HG02884 (cell line): Measurements from ENCODE around the gene TMEM132C.

ENCODE experiments used
- ATAC-seq: cut with Tn5 transposase; IDR thresholded peaks from one replicate; pipeline ENCODE4 v1.9.1; 2021; ENCODE audit warnings: mild to moderate bottlenecking, moderate library complexity; ENCODE audit not compliant: unreplicated experiment

TMEM132C gene

DNA sequence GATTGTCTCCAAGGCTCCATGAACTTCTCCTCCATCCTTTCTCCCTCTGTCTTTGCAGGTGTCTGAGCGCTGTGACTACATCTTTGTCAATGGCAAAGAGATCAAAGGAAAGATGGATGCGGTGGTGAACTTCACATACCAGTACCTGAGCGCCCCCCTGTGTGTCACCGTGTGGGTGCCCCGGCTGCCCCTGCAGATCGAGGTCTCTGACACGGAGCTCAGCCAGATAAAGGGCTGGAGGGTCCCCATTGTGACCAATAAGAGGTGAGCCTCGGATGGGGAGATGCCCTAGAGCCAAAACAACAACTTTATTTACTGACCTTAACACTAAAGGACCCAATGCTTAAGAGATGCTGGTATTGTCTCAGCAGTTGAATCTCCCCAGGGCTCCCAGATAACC lies 426.8 kb downstream of the TMEM132C start:
- ATAC-seq, result no peak

DNA sequence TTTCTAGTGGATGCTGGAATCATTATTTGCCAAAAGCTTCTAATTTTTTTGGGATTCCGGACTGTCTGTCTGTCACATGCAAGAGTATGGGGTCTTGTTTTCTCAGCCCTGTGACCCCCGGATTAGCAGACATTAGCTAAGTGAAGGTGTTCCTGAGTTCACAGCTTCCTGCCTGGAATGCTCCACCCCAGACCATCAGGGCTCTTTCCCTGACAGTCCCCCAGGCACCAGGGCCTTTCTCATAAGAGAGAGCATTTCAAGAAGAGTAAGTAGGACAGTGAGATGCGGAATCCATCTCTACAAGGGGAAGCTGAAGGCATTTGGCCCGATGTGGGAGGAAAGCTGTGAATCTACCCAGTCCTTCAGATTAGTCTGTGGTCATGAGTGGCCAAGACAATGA lies 427.5 kb downstream of the TMEM132C start:
- no peak for ATAC-seq

DNA sequence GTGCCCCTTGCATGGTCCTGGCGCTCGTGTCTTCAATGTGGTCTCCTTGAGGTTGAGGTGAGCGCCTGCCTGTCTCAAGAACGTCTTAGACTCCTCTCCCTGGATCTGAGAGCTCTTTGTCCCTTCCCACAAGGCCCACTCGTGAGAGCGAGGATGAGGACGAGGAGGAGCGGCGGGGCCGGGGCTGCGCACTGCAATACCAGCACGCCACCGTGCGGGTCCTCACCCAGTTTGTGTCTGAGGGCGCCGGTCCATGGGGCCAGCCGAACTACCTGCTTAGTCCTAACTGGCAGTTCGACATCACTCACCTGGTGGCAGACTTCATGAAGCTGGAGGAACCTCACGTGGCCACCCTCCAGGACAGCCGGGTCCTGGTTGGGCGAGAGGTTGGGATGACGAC lies 428.7 kb downstream of the TMEM132C start:
- ATAC-seq, result no peak

DNA sequence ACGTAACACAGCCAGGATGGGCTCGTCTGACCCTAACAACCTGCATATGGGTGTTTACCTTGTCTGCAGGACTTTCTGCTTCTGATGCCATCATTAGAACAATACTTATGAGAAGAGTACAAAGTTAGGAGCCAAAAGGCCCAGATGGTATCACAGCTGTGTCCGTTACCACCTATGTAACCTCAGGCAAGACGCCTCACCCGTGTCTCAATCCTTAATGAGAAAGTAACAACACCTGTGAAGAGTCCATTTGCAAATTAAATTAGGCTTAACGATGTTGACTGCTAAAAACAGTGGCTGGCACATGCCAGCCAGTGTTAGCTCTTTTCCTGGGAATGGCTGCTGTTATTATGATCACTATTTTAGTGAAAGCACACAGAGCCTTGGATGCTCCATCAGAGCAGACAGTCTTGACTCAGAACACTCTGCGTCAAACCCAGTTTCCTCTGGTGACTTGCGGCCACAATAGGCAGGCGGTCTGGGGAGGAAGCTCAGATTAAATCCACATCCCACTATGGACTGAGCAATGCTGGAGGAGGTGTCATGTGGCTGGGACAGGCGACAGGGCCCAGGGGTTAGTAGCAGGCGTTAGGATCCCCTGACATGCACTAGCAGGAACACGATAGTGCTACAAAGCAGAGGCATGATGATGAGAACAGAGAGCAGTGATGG lies 431.5 kb downstream of the TMEM132C start:
- ATAC-seq, result no peak

DNA sequence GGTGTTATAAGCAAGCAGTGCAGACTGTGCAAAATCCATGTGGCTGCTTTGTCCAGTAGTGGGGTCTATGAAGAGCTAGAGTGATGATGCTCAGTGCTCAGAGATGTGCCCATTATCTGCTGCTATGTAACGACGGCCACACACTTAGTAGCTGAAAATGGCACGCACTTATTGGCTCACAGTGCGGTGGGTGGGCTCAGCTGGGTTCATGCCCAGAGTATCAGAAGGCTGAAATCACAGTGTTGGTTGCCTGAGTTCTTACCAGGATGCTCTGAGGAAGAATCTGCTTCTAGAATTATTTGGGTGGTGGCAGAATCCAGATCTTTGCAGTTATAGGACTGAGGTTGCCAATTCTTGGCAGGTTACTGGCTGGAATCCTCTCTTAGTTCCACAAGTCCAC lies 432.1 kb downstream of the TMEM132C start:
- no peak for ATAC-seq

DNA sequence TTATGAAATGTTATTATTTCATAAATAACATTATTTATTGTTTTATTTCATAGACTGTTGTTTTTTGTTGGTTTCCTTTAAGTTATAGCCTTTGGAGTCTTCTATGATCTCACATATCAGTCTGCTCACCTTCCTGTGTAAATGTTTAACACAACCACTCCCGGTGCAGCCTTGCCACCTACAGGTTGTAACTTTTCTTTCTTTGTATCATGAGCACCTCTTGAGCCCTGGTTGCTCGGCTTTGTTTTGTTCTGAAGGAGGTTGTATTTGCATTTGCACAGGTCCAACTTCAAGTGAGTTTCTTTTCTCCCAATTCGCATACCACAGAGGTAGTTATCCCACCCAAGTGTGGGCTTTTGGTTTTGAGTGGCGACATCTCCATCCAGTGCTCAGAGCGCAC lies 435.4 kb downstream of the TMEM132C start:
- ATAC-seq, result no peak

DNA sequence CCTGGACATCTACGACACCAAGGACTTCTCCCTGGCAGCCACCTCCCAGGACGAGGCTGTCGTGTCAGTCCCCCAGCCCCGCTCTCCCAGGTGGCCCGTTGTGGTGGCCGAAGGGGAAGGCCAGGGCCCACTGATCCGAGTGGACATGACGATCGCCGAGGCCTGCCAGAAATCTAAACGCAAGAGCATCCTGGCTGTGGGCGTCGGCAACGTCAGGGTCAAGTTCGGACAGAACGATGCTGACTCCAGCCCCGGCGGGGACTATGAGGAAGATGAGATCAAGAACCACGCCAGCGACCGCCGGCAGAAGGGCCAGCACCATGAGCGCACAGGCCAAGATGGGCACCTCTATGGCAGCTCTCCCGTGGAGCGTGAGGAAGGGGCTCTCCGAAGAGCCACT lies 438.2 kb downstream of the TMEM132C start:
- no peak for ATAC-seq

DNA sequence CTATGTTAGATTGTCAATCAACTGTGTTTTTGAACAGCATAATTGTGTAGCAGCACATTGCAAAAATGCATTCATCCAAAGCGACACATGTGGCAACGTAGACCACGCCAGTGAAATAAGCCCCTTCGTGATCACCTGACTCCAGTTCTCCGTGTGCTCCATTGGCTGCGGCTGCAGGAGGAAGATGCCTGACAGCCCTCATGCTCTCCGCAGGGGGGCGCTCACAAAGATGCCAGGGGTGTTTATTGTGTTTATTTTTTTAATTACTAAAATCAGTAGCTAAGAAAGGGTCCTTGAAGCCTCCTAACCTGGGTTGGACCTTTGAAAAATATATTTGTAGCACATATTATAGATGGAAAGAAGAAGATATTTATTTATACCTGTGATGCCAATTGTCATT lies 440.5 kb downstream of the TMEM132C start:
- ATAC-seq, result no peak

DNA sequence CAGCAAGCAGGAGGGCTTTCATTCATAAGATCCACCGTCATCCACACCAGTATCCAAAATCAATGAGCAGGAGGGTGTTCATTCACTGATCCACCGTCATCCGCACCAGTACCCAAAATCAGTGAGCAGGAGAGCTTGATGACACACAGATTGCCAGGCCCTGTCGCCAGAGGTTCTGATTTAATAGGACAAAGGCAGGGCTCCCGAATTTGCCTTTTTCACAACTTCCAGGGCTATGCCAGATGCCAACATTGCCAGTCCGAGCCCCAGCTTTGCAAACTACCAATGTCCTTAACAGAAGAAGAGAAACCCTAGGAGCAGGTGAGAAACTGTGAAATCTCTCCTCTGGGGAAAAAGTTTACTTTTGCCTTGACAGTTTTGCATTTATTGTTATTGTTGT lies 441.8 kb downstream of the TMEM132C start:
- ATAC-seq, result no peak

DNA sequence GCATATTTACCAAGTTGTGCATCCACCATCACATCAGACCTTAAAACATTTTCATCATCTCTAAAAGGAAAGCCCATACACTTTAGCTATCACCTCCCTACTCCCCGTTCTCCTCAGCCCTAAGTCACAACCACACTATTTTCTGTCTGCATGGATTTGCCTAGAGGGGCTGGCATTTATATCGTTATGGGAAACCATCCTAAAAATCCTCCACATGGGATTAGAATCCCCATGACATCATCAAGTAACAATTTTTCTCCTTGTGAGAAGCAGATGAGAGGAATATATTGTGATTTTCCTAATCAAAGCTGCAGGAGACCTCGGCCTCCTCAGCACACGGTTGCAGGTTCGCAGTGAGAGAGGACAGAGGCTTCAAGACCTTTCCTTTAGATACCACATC lies 442.7 kb downstream of the TMEM132C start:
- no peak for ATAC-seq

DNA sequence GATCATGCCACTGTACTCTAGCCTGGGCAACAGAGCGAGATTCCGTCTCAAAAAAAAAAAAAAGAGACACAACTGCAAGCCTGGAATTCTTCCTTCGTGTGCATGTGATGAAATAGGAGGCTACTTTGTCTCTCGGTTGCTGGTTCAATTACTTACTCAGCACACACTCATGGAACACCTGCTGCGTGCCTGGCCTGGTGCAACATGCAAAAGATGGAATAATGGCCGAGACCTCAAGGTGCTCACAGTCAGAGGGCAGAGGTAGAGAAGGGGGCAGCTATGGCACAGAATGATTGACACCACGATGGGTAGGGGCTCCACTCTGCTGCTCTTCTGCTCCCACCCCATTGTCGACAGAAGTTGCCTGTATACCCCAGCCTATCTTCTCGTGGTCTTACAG lies 444.5 kb downstream of the TMEM132C start:
- ATAC-seq, result no peak

DNA sequence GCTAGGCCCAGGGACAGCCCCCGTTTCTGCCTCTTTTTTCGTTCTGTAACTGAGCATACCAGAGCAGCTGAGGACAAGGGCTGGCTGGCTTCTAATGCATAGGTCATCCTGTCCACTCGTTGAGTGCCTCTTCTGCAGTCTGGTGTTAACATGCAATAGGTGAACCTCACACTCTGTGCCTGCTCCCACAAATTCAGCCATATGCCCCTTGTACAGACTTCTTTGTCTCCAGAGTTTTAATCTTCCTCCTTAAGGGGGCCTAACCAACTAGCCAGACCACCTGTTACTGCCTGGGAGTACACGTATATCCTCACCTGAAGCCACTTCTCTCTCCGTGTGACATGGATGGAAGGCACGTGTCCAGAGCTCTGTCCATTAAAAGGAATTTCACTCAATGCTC lies 445.7 kb downstream of the TMEM132C start:
- ATAC-seq, result no peak

DNA sequence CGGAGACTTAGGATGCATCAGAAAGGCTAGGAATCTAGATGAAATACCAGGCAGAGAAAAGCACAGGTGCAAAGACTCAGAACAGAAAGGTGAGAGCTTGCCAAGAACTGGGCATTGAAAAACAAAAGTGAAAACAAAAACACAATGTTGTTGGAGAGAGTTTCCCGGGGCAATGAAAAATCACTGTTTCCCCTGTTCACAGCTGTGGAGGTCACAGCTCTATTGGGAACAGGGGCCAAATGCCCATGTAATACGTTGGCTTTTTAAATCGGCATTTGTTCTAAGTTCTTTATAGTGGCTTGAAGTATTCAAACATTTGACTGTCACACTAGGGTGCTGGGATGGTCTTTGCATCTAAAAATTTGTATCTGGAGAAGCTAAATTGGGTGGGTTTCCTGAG lies 448.5 kb downstream of the TMEM132C start:
- no peak for ATAC-seq

DNA sequence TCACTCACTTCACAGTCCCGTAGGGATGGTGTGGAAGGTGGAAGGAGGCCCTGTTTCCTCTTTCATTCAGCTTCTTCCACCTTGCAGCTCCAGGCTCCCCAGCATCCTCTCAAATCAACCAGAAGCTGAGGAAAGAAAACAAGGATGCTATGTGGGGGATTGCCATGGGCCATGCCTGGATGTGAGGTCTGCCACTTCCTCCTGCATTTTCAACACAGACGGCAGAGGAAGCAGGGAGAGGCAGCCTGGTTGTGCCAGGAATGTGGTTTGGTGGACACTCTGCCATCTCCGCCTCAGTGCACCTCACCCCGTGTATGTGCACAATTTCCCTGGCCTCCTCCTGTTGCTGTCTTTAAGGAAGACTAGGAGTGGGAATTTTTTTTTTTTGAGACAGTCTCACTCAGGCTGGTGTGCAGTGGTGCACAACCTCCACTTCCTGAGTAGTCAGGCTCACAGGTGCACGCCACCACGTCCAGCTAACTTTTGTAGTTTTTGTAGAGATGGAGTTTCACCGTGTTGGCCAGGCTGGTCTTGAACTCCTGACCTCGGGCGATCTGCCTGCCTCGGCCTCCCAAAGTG lies 457.6 kb downstream of the TMEM132C start:
- ATAC-seq, result no peak

DNA sequence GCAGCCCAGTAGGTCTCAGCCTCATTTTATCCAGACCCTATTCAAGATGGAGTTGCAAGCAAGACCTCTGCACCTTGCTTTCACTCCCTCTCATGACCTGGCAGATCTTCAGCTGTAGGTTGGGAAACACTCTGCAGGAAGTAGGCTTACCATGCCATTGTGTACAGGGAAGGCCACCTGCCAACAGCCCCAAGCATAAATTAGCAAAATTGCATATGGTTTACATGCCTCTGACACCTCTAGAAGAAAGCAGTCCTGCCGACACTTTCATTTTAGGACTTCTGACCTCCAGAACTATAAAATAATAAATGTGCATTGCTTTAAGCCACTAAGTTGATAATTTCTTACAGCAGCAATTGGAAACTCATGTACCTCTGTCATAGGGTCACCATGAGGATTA lies 459.9 kb downstream of the TMEM132C start:
- ATAC-seq, result no peak

DNA sequence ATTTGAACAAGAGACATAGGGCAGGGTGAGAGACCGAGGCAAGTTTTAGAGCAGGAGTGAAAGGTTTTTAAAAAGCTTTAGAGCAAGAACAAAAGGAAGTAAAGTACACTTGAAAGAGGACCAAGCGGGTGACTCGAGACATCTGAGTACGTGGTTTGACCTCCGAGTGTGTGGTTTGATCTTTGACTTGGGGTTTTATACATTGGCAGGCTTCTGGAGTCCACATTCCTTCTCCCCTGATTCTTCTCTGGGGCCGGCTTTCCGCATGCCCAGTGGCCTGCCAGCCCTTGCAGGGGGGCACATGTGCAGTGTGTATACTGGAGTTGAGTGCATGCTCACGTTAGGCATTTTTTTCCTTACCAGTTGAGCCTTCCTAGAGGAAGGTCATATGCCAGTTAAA lies 460.5 kb downstream of the TMEM132C start:
- no peak for ATAC-seq

DNA sequence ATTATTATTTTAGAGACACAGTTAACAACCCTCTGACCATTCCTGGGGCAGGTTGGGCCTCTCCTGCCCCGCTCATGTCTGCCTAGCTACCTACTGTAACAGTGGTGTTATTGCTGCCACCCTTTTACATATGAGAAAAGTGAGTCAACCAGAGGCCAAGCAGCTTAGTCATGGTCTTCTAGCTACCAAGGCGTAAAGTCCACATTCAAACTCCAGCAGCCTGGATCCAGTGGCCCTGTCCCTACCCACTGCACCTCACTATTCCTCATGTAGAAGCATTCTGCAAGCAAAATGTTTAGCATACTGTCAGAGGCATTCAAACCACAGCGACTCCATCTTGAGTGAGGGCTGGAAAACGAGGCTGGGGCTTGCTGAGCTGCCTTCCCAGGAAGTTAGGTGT lies 461.0 kb downstream of the TMEM132C start:
- no peak for ATAC-seq

DNA sequence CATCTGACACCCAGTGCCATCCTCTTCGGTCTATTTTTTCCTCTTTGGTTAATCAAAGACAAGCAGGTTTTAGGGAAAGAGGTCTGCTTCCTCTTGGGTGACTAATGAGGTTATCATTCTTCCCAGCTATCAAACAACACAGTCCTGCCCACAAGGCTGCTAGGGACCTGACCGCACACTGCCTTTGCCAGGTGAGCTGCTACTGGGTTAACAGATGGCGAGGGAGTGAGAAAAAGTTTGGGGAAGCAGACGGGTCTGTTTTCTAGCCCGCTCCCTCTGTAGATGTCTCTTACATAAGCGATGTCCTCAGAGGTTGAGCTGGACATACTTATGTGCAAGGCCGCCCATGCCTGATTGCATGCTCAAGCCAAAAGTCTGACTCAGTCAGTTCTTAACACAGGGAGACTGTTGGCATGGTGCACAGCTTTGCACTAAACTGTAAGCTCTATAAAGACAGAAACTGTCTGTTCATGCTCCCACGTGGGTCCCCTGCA lies 462.7 kb downstream of the TMEM132C start:
- no peak for ATAC-seq

DNA sequence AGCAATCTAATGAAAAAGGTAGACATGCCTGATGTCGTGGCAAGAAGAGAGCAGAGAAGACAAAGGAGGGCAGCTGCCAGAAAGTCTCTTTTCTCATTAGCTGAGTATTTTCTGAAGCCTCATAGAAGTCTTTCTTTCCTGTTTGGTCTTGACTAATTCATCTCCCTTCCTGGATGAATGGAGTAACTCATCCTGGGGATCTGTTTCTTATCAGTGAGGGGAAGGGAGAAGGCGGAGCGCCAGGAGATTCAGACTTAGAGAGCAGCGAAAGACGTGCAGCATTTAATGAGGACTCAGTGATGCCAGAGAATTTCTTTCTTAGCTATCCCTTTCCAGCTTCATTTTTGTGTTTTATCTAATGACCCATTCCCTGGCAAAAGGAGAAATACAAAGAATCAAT lies 467.4 kb downstream of the TMEM132C start:
- no peak for ATAC-seq

DNA sequence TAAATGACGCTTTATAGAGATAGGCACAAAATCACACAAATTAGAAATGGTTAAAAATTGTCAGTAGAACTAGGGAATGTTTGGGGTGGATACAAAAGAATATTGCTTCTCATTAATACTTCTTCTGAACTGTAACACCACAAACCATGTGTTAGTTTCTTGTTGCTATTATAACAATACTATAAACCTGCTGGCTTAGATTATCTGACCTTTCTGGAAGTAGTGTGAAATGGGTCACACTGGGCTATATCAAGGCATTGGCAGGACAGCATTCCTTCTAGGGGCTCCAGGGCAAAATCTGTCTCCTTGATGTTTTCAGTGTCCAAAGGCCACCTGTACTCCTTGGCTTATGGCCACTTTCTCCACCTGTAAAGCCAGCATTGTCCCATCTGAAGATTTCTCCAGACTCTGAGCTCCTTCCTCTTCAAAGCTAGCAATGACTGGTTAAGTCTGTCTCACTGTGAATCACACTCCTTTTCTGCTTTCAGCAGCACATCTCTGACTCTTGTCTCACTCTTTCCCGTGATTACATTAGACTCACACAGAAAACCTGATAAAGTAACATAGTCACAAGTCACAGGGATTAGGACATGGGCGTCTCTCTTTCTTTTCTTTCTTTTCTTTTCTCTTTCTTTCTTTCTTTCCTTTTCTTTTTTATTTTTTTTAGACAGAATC lies 470.5 kb downstream of the TMEM132C start:
- ATAC-seq, result no peak

DNA sequence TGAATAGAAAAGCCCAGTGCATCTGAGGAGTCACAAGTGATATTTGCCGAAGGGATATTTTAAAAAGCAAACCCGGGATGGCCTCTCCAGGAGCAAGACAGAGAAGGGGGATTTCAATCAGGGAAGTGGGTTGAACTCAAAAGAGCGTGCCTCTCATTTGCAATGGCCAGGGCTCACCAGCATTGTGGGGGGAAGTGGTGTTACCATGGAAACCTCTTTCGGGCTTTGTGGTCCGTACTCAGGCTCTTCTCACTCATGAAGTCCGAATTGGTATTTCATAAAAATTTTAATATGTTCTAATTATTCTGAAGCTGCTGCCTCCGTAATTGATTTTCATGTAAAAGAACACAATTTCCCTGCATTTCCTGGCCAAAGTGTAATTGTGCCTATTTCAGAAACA lies 476.9 kb downstream of the TMEM132C start:
- no peak for ATAC-seq
